ENCODE results near the gene HOXA7.

DNA sequence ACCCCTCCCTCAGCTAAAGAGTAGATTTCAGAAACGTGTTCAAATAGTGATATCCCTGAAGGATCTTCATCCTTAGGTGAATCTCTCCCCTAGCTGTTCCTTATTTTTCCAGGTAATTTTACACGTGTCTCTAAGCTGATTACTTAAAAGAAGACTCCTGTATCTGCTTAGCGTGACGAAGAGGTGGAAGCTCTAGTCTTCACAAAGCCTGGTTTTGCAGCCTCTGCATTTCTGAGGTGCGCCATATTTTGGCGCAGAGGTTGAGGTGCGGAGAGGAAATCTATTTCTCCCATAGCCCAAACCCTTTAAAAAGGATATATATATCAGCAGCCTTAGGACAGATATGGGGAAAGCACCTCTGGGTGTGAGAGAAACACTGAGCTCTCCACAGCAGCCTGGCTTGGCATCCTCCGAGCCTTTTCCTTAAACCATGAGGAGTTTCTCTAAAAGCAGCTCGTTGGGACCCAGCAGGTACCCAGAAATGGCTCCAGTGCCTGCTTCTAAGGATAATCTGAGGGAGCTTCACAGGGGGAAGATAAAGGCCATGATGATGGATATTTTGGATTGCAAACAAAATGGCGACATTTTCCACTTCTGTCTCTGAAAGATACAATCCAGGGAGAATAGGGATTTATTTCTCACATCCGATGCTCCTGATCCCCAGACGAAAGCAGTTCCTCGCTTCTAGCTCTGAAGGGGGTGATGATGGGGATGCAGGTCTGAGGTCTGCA is 51.0 kb downstream of the HOXA7 start:
- no peak for TF ChIP-seq POLR2AphosphoS5 (IDR thresholded peaks at IDR 0.05; ENCODE audit: low read depth)
- TF ChIP-seq, protein P1, sequence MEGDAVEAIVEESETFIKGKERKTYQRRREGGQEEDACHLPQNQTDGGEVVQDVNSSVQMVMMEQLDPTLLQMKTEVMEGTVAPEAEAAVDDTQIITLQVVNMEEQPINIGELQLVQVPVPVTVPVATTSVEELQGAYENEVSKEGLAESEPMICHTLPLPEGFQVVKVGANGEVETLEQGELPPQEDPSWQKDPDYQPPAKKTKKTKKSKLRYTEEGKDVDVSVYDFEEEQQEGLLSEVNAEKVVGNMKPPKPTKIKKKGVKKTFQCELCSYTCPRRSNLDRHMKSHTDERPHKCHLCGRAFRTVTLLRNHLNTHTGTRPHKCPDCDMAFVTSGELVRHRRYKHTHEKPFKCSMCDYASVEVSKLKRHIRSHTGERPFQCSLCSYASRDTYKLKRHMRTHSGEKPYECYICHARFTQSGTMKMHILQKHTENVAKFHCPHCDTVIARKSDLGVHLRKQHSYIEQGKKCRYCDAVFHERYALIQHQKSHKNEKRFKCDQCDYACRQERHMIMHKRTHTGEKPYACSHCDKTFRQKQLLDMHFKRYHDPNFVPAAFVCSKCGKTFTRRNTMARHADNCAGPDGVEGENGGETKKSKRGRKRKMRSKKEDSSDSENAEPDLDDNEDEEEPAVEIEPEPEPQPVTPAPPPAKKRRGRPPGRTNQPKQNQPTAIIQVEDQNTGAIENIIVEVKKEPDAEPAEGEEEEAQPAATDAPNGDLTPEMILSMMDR (conservative IDR thresholded peaks at IDR 0.05; ENCODE audit: low read depth in 2 of 2) = no peak
- peak; percentile 50 for TF ChIP-seq EZH2phosphoT487 (IDR thresholded peaks at IDR 0.05; ENCODE audit: unreplicated experiment)

Measured in GM23338 (cell line).